Subcutaneous abdominal adipose tissue (tissue), 5 donors: Measurements from ENCODE around the gene SPHK2.

Experiments used
- H3K27ac ChIP-seq: one replicate; pipeline ENCODE4 v1.7.0; 2013; ENCODE audit warnings: low read depth, mild to moderate bottlenecking, inconsistent platforms, low read length, moderate library complexity
- H3K27me3 ChIP-seq, 5 donors: one replicate each; pipeline ENCODE4 v1.7.0; 2013; ENCODE audit warnings: low read length in 5 of 5, inconsistent platforms in 1 of 5; ENCODE audit not compliant: control insufficient read depth in 5 of 5, insufficient read depth in 4 of 5
- H3K36me3 ChIP-seq, 5 donors: one replicate each; pipeline ENCODE4 v1.7.0; 2013; ENCODE audit warnings: low read length in 5 of 5; ENCODE audit not compliant: control insufficient read depth in 5 of 5, insufficient read depth in 5 of 5
- H3K4me1 ChIP-seq, 5 donors: one replicate each; pipeline ENCODE4 v1.7.0; 2013; ENCODE audit warnings: low read length in 5 of 5, mild to moderate bottlenecking in 3 of 5, moderate library complexity in 1 of 5; ENCODE audit not compliant: control insufficient read depth in 5 of 5, insufficient read depth in 5 of 5
- H3K4me3 ChIP-seq, 5 donors: one replicate each; pipeline ENCODE4 v1.7.0; 2013; ENCODE audit warnings: low read length in 5 of 5, low read depth in 1 of 5
- H3K9ac ChIP-seq, 5 donors: one replicate each; pipeline ENCODE4 v1.7.0; 2013; ENCODE audit warnings: low read length in 5 of 5, mild to moderate bottlenecking in 4 of 5, moderate library complexity in 3 of 5
- H3K9me3 ChIP-seq, 5 donors: one replicate each; pipeline ENCODE4 v1.7.0; 2013; ENCODE audit warnings: low read length in 5 of 5; ENCODE audit not compliant: control insufficient read depth in 5 of 5
- donor health status: healthy.
- donor health status: healthy.
- donor health status: healthy.
- donor health status: healthy.
- donor health status: healthy.

Gene SPHK2

GRCh38 chr19:48624067-48624594 lies 4.8 kb downstream of the SPHK2 start:
- peaks cover 0 to 11% (median 2%) of the 10 kb centered on the region in 5 donors for H3K36me3 ChIP-seq
- H3K4me3 ChIP-seq = peak overlapping the region; percentile 53 to 64 (median 60)
- H3K9ac ChIP-seq = peak overlapping the region in 3 of 5 donors; percentile 34 to 76 (median 65)
- no peaks in the 10 kb centered on the region for H3K27me3 ChIP-seq
- H3K27ac ChIP-seq = peak overlapping the region; percentile 65
- peaks cover 7 to 57% (median 37%) of the 10 kb centered on the region in 5 donors for H3K4me1 ChIP-seq
- no peaks in the 10 kb centered on the region for H3K9me3 ChIP-seq

DNA sequence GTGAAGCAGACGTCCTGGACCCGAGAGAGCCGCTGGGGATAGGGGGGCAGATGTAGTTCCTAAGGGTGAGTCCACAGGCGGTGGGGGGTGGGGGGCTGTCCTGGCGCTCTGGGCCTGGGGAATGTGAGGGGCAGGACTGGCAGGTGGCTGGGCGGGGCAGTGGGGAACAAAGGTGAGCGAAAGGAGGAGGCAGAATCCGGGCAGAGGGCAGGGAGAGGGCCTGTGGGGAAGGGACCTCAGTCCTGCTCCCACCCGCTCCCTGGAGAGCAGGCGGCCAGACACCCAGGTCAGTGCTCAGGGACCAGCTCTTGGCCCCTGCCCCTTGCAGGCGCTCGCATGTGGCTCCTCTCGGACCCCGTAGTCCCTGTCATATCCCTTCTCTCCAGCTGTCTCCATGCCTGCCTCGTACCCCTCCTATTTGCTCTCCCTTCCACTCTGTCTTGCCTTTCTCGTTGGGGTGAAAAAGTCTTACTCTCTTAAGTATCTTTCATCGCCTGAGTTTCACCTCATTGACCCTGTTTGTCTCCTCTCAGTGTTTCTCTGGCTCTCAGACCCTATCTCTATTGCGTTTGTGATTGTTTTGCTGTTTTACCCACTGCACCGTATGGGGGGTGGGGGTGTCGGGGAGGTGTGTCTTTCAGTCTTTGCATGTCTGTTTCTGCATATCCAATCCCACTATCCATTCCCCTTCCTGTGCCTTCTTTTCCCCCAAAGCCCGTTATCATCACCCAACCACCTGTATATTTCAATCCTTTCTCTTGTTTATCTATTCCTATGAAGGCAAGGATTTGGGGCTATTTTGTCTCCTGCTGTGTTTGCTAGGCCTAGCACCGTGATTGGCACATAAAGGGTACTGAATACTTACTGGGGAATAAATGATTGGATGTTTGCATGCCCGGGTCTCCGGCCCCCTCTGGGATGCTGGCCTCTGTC lies 5.8 kb downstream of the SPHK2 start:
- Histone ChIP-seq H3K9ac (peak overlapping the region in 2 of 5 donors; percentile 59 to 76), H3K4me1 (peaks cover 6 to 57% (median 31%) of the 10 kb centered on the region in 5 donors), H3K27me3 (no peaks in the 10 kb centered on the region), H3K27ac (no peak overlapping the region), H3K9me3 (no peaks in the 10 kb centered on the region), H3K4me3 (peak overlapping the region in 4 of 5 donors; percentile 47 to 63 (median 53)), H3K36me3 (peaks cover 0 to 21% (median 2%) of the 10 kb centered on the region in 5 donors)

DNA sequence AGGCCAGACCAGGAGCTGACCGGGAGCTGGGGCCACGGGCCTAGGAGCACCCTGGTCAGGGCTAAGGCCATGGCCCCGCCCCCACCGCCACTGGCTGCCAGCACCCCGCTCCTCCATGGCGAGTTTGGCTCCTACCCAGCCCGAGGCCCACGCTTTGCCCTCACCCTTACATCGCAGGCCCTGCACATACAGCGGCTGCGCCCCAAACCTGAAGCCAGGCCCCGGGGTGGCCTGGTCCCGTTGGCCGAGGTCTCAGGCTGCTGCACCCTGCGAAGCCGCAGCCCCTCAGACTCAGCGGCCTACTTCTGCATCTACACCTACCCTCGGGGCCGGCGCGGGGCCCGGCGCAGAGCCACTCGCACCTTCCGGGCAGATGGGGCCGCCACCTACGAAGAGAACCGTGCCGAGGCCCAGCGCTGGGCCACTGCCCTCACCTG lies 6.6 kb downstream of the SPHK2 start:
- peaks cover 6 to 62% (median 36%) of the 10 kb centered on the region in 5 donors for H3K4me1 ChIP-seq
- H3K4me3 ChIP-seq = no peak overlapping the region

DNA sequence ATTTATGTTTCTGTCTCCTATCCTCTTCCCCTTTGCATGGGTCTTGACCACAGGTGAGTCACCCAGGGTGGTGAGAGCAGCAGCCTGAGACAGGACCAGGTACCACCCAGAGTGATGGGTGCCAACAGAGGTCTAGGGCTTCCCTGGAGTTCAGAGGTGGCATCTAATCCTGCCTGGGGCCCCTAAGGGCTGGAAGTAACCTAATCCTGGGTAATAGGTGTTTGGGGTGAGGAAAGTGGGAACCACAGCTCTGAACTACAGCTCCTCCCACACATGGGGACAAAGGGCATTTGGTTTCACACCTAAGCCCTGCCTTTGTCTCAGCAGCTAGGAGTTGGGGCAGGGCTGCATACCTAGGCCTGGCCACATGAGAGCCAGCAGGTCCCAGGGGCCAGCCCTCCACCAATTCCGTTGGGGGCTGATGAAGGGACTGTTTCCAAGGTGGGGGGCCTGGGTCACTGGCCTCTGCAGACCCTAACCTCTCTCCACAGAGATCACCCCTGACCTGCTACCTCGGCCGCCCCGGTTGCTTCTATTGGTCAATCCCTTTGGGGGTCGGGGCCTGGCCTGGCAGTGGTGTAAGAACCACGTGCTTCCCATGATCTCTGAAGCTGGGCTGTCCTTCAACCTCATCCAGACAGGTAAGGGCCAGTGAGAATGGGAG lies 8.0 kb downstream of the SPHK2 start:
- Histone ChIP-seq H3K9ac (no peak overlapping the region), H3K27ac (no peak overlapping the region), H3K4me1 (peaks cover 6 to 67% (median 37%) of the 10 kb centered on the region in 5 donors), H3K36me3 (peaks cover 0 to 34% (median 8%) of the 10 kb centered on the region in 5 donors), H3K27me3 (no peaks in the 10 kb centered on the region), H3K4me3 (no peak overlapping the region), H3K9me3 (no peaks in the 10 kb centered on the region)

More for the DNA sequence above, 6.6 kb downstream of the SPHK2 start:
- no peak overlapping the region for H3K9ac ChIP-seq
- H3K9me3 ChIP-seq = no peaks in the 10 kb centered on the region
- H3K27ac ChIP-seq = no peak overlapping the region
- H3K36me3 ChIP-seq = peaks cover 0 to 26% (median 3%) of the 10 kb centered on the region in 5 donors
- H3K27me3 ChIP-seq = no peaks in the 10 kb centered on the region

DNA sequence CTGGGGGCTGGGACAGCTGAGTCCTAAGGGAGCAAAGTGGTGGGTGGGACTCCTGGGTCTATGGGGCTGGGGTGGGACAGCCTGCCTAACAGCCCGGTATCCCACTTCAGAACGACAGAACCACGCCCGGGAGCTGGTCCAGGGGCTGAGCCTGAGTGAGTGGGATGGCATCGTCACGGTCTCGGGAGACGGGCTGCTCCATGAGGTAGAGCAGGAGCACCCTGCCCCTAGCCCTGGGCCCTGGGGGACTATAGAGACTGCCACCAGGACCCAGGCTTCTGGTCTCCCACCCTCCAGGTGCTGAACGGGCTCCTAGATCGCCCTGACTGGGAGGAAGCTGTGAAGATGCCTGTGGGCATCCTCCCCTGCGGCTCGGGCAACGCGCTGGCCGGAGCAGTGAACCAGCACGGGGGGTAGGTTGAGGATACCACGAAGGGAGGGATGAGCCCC lies 8.6 kb downstream of the SPHK2 start:
- H3K9me3 ChIP-seq = no peaks in the 10 kb centered on the region
- no peak overlapping the region for H3K4me3 ChIP-seq
- no peaks in the 10 kb centered on the region for H3K27me3 ChIP-seq
- peaks cover 8 to 66% (median 41%) of the 10 kb centered on the region in 5 donors for H3K4me1 ChIP-seq
- peaks cover 0 to 39% (median 13%) of the 10 kb centered on the region in 5 donors for H3K36me3 ChIP-seq
- H3K9ac ChIP-seq = no peak overlapping the region
- no peak overlapping the region for H3K27ac ChIP-seq

GRCh38 chr19:48628486-48629296 lies 9.4 kb downstream of the SPHK2 start:
- Histone ChIP-seq H3K9me3 (no peaks in the 10 kb centered on the region), H3K4me1 (peaks cover 4 to 66% (median 42%) of the 10 kb centered on the region in 5 donors), H3K36me3 (peaks cover 0 to 39% (median 13%) of the 10 kb centered on the region in 5 donors), H3K27ac (no peak overlapping the region), H3K27me3 (no peaks in the 10 kb centered on the region), H3K4me3 (no peak overlapping the region), H3K9ac (no peak overlapping the region)

DNA sequence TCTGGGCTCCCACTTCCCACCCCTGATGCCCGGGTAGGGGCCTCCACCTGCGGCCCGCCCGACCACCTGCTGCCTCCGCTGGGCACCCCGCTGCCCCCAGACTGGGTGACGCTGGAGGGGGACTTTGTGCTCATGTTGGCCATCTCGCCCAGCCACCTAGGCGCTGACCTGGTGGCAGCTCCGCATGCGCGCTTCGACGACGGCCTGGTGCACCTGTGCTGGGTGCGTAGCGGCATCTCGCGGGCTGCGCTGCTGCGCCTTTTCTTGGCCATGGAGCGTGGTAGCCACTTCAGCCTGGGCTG lies 9.9 kb downstream of the SPHK2 start:
- H3K27ac ChIP-seq = no peak overlapping the region
- H3K4me3 ChIP-seq = no peak overlapping the region
- peaks cover 5 to 68% (median 44%) of the 10 kb centered on the region in 5 donors for H3K4me1 ChIP-seq
- no peaks in the 10 kb centered on the region for H3K9me3 ChIP-seq
- H3K27me3 ChIP-seq = no peaks in the 10 kb centered on the region
- H3K36me3 ChIP-seq = peaks cover 0 to 39% (median 13%) of the 10 kb centered on the region in 5 donors
- no peak overlapping the region for H3K9ac ChIP-seq

- H3K4me3 ChIP-seq = no peak overlapping the region
Measured at GRCh38 chr19:48629599-48630295, 10.4 kb downstream of the SPHK2 start.

More at GRCh38 chr19:48629599-48630295, 10.4 kb downstream of the SPHK2 start:
- no peaks in the 10 kb centered on the region for H3K9me3 ChIP-seq
- H3K4me1 ChIP-seq = peaks cover 6 to 67% (median 44%) of the 10 kb centered on the region in 5 donors
- H3K27ac ChIP-seq = peak overlapping the region; percentile 41
- no peak overlapping the region for H3K9ac ChIP-seq
- H3K36me3 ChIP-seq = peaks cover 0 to 39% (median 13%) of the 10 kb centered on the region in 5 donors
- H3K27me3 ChIP-seq = no peaks in the 10 kb centered on the region
